SK-N-SH (cell line): Measurements from ENCODE around the gene TJAP1. TPM values are rescaled to one million over a fixed set of nuclear protein-coding genes. Genes with fewer than 3 reads are reported as not detected.

ENCODE experiments used
- CTCF ChIA-PET: fragments of 300-600, 350-600 bp; formaldehyde crosslinking; extraction: SDS; loops from one replicate; lab custom pipeline; 2021; lab: Yijun Ruan, JAX
- POLR2A ChIA-PET: fragments of 350-600 bp; sonication (Branson Sonifier 250); formaldehyde crosslinking; extraction: SDS; loops from one replicate; lab custom pipeline; 2020; ENCODE audit warnings: antibody characterized with exemption, inconsistent platforms; lab: Yijun Ruan, JAX
- DNase-seq: peaks from one replicate; pipeline ENCODE4 v3.0.0; 2012
- H2AFZ ChIP-seq: fragments of 200-600 bp; sonication (generic); 2 replicates; pipeline ENCODE4 v1.8.1; 2016; ENCODE audit warnings: antibody characterized with exemption, mild to moderate bottlenecking, low read depth
- H3F3A ChIP-seq: fragments of 200-600 bp; sonication (generic); replicated peaks from 2 replicates; pipeline ENCODE3; 2016; ENCODE audit warnings: antibody characterized with exemption, mild to moderate bottlenecking; ENCODE audit not compliant: insufficient read depth
- H3K27ac ChIP-seq, 2 experiments: fragments of 200-500 bp in 1 of 2; fragments of 200-600 bp in 1 of 2; sonication (Bioruptor generic) in 1 of 2; sonication (generic), shearing (Covaris generic) in 1 of 2; 2 replicates each; pipeline versions ENCODE4 v1.5.1 to v1.6.1; 2014 to 2016; ENCODE audit warnings: low read depth in 2 of 2, inconsistent platforms in 1 of 2, low read length in 1 of 2, mild to moderate bottlenecking in 1 of 2, mixed read lengths in 1 of 2
- H3K27me3 ChIP-seq: fragments of 200-600 bp; sonication (generic), shearing (Covaris generic); 2 replicates; pipeline ENCODE4 v1.6.1; 2016; ENCODE audit warnings: mixed run types; ENCODE audit not compliant: insufficient read depth
- H3K36me3 ChIP-seq, 2 experiments: fragments of 200-500 bp in 1 of 2; fragments of 200-600 bp in 1 of 2; sonication (Bioruptor generic) in 1 of 2; sonication (generic) in 1 of 2; replicated peaks in 1 of 2; 2 replicates each; pipeline versions ENCODE3 to v1.5.1; 2014 to 2016; ENCODE audit warnings: low read length in 1 of 2, mild to moderate bottlenecking in 1 of 2; ENCODE audit not compliant: insufficient read depth in 2 of 2, control insufficient read depth in 1 of 2
- H3K4me1 ChIP-seq, 2 experiments: fragments of 200-500 bp in 1 of 2; fragments of 200-600 bp in 1 of 2; sonication (Bioruptor generic) in 1 of 2; sonication (generic), shearing (Covaris generic) in 1 of 2; 2 replicates each; pipeline versions ENCODE4 v1.5.1 to v1.6.1; 2014 to 2016; ENCODE audit warnings: low read depth in 1 of 2, low read length in 1 of 2, mixed run types in 1 of 2; ENCODE audit not compliant: insufficient read depth in 2 of 2, control insufficient read depth in 1 of 2
- H3K4me2 ChIP-seq: fragments of 200-600 bp; sonication (generic), shearing (Covaris generic); 2 replicates; pipeline ENCODE4 v1.6.1; 2017; ENCODE audit warnings: mixed run types
- H3K4me3 ChIP-seq, 2 experiments: fragments of 200-500 bp in 1 of 2; fragments of 200-600 bp in 1 of 2; sonication (Bioruptor generic) in 1 of 2; sonication (generic), shearing (Covaris generic) in 1 of 2; 2 replicates each; pipeline versions ENCODE4 v1.5.1 to v1.8.1; 2014 to 2016; ENCODE audit warnings: low read depth in 2 of 2, inconsistent platforms in 1 of 2, low read length in 1 of 2, mild to moderate bottlenecking in 1 of 2, mixed read lengths in 1 of 2, moderate library complexity in 1 of 2
- H3K79me2 ChIP-seq: fragments of 200-600 bp; sonication (generic); 2 replicates; pipeline ENCODE4 v1.8.1; 2017; ENCODE audit warnings: mild to moderate bottlenecking; ENCODE audit not compliant: insufficient read depth
- H3K9ac ChIP-seq: fragments of 200-600 bp; sonication (generic); 2 replicates; pipeline ENCODE4 v1.6.1; 2017; ENCODE audit warnings: mixed run types
- H3K9me2 ChIP-seq: fragments of 200-600 bp; sonication (generic); 2 replicates; pipeline ENCODE4 v1.6.1; 2017; ENCODE audit warnings: mixed run types
- H3K9me3 ChIP-seq: fragments of 200-600 bp; sonication (generic); 2 replicates; pipeline ENCODE4 v1.6.1; 2017; ENCODE audit warnings: mixed run types, mild to moderate bottlenecking, moderate library complexity
- H4K20me1 ChIP-seq: fragments of 200-600 bp; sonication (generic); 2 replicates; pipeline ENCODE4 v1.6.1; 2017; ENCODE audit warnings: mild to moderate bottlenecking, mixed run types; ENCODE audit not compliant: insufficient read depth
- CHD2 ChIP-seq: fragments of 150-350 bp; IDR thresholded peaks from 2 replicates; pipeline ENCODE4 v1.6.1; 2018; ENCODE audit warnings: low read length; ENCODE audit not compliant: partially characterized antibody
- ELF1 ChIP-seq: IDR thresholded peaks from 2 replicates; pipeline ENCODE4 v1.4.0; 2012
- EZH2phosphoT487 ChIP-seq: fragments of 200-600 bp; sonication (generic); IDR thresholded peaks from 2 replicates; pipeline ENCODE4 v1.6.1; 2017; ENCODE audit warnings: low read depth, mixed run types, mild to moderate bottlenecking, antibody characterized with exemption, moderate library complexity, borderline replicate concordance
- FOSL2 ChIP-seq: IDR thresholded peaks from 2 replicates; pipeline ENCODE4 v1.4.0; 2012; ENCODE audit warnings: low read depth, mild to moderate bottlenecking, moderate library complexity, borderline replicate concordance
- FOXJ3 ChIP-seq: sonication (generic); formaldehyde crosslinking; IDR thresholded peaks from 2 replicates; pipeline ENCODE4 v1.5.1; 2020; ENCODE audit warnings: mild to moderate bottlenecking, missing genetic modification reagents
- GABPA ChIP-seq: IDR thresholded peaks from 2 replicates; pipeline ENCODE4 v1.4.0; 2012; ENCODE audit warnings: low read depth, mild to moderate bottlenecking
- GATA2 ChIP-seq: sonication (generic); formaldehyde crosslinking; IDR thresholded peaks from 2 replicates; pipeline ENCODE4 v1.5.0; 2020; ENCODE audit warnings: mild to moderate bottlenecking, missing genetic modification reagents
- MAX ChIP-seq: IDR thresholded peaks from 2 replicates; pipeline ENCODE4 v1.4.0; 2012; ENCODE audit warnings: low read depth
- MEF2A ChIP-seq: IDR thresholded peaks from 2 replicates; pipeline ENCODE4 v1.4.0; 2012; ENCODE audit warnings: low read depth, borderline replicate concordance
- NRF1 ChIP-seq: IDR thresholded peaks from 2 replicates; pipeline ENCODE4 v1.6.1; 2012; ENCODE audit warnings: low read depth, mild to moderate bottlenecking, low read length
- POLR2AphosphoS5 ChIP-seq: IDR thresholded peaks from 2 replicates; pipeline ENCODE4 v1.6.1; 2012; ENCODE audit warnings: low read depth, low read length
- RCOR1 ChIP-seq: fragments of 150-350 bp; IDR thresholded peaks from 2 replicates; pipeline ENCODE4 v1.6.1; 2017; ENCODE audit warnings: antibody characterized with exemption, low read length
- RFX5 ChIP-seq: IDR thresholded peaks from 2 replicates; pipeline ENCODE4 v1.6.1; 2012; ENCODE audit warnings: mild to moderate bottlenecking, improper control_type of control experiment, low read length
- RXRA ChIP-seq: IDR thresholded peaks from 2 replicates; pipeline ENCODE4 v1.4.0; 2012; ENCODE audit warnings: low read depth, mild to moderate bottlenecking, borderline replicate concordance
- SIN3A ChIP-seq: IDR thresholded peaks from 2 replicates; pipeline ENCODE4 v1.6.1; 2012; ENCODE audit warnings: low read depth, mild to moderate bottlenecking, low read length, moderate library complexity, borderline replicate concordance
- SMC3 ChIP-seq: IDR thresholded peaks from 2 replicates; pipeline ENCODE4 v1.6.1; 2012; ENCODE audit warnings: low read depth, low read length, improper control_type of control experiment
- TAF1 ChIP-seq: IDR thresholded peaks from 2 replicates; pipeline ENCODE4 v1.6.1; 2012; ENCODE audit warnings: low read depth, mild to moderate bottlenecking, low read length, moderate library complexity, borderline replicate concordance
- TCF12 ChIP-seq: IDR thresholded peaks from 2 replicates; pipeline ENCODE4 v1.4.0; 2012
- TEAD4 ChIP-seq: IDR thresholded peaks from 2 replicates; pipeline ENCODE4 v1.4.0; 2012; ENCODE audit warnings: mild to moderate bottlenecking, borderline replicate concordance; ENCODE audit not compliant: insufficient read depth
- USF2 ChIP-seq: fragments of 150-350 bp; IDR thresholded peaks from 2 replicates; pipeline ENCODE4 v1.6.1; 2017; ENCODE audit warnings: antibody characterized with exemption, low read length, low read depth, borderline replicate concordance
- YY1 ChIP-seq: IDR thresholded peaks from 2 replicates; pipeline ENCODE4 v1.4.0; 2012; ENCODE audit warnings: low read depth, mild to moderate bottlenecking
- WGBS: methylation state at CpG from one replicate; pipeline ENCODE4 v1.1.6; 2017; ENCODE audit warnings: low lambda C conversion rate; 5-methylcytosine and 5-hydroxymethylcytosine counted together
- polyA plus RNA-seq, 3 experiments: library from polyadenylated mRNA; depleted of rRNA; stranded (reverse); fragments of >200 nt; gene quantifications; 2 replicates each; pipeline ENCODE4 v1.2.3, GENCODE V29; 2012
- TF ChIP-seq, protein P1 (sequence below): fragments of 200-600 bp; sonication (generic); IDR thresholded peaks from 2 replicates; pipeline ENCODE4 v1.6.1; 2017; ENCODE audit warnings: antibody characterized with exemption, mild to moderate bottlenecking, moderate library complexity
- TF ChIP-seq, protein P2 (sequence below): IDR thresholded peaks from 2 replicates; pipeline ENCODE4 v1.4.0; 2012; ENCODE audit warnings: low read depth, borderline replicate concordance
- TF ChIP-seq, protein P3 (sequence below): fragments of 150-350 bp; IDR thresholded peaks from 2 replicates; pipeline ENCODE4 v1.6.1; 2016; ENCODE audit warnings: mild to moderate bottlenecking, low read depth, low read length

Gene TJAP1, protein sequence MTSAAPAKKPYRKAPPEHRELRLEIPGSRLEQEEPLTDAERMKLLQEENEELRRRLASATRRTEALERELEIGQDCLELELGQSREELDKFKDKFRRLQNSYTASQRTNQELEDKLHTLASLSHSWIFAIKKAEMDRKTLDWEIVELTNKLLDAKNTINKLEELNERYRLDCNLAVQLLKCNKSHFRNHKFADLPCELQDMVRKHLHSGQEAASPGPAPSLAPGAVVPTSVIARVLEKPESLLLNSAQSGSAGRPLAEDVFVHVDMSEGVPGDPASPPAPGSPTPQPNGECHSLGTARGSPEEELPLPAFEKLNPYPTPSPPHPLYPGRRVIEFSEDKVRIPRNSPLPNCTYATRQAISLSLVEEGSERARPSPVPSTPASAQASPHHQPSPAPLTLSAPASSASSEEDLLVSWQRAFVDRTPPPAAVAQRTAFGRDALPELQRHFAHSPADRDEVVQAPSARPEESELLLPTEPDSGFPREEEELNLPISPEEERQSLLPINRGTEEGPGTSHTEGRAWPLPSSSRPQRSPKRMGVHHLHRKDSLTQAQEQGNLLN
- polyA plus RNA-seq (2012; rRNA removed) = 30.7 and 39.5 TPM in 2 replicates
- 30.1 and 33.0 TPM in 2 replicates for polyA plus RNA-seq (2012; cell fraction: cytosol; rRNA removed)
- 119 and 134 TPM in 2 replicates for polyA plus RNA-seq (2012; cell fraction: nucleus; rRNA removed)

GRCh38 chr6:43477235-43478007 lies at the start of gene TJAP1:
TJAP1 (plus strand) TSS chr6:43477570; CDS start chr6:43499002, 21,432 bp downstream.
- peak within 1 kb of the TSS; percentile 79 for H3K9ac ChIP-seq
- peaks cover 0 to 2% of the 10 kb centered on the region in 2 experiments for H3K36me3 ChIP-seq
- H3K4me1 ChIP-seq = peaks cover 10 to 15% of the 10 kb centered on the region in 2 experiments; a peak in 3 of 4 replicates
- DNase-seq = peak; percentile 96
- peak within 1 kb of the TSS; percentile 60 to 65 for H3K4me3 ChIP-seq
- H3K27me3 ChIP-seq = no peaks in the 10 kb centered on the region
- peaks cover 45% of the 10 kb centered on the region for H3K79me2 ChIP-seq
- ChIA-PET CTCF (interaction anchor here (1.1 to 3.9 kb wide), 8 partner anchors 10 to 29 kb away, joined by 3 to 23 read pairs (median 4); partner anchors contain the start of gene DLK2), POLR2A (interaction anchor here (0.6 to 1.5 kb wide), 10 partner anchors 9 to 603 kb away, joined by 3 to 7 read pairs (median 4); no protein-coding TSS in a partner anchor)
- 2% methylated on average over 34 of the region's 34 CpGs for WGBS
- peak within 1 kb of the TSS; percentile 77 for H3K4me2 ChIP-seq
- peak within 1 kb of the TSS; percentile 92 for H2AFZ ChIP-seq
- no peaks in the 10 kb centered on the region for H3K9me2 ChIP-seq
- H3K27ac ChIP-seq = peak within 1 kb of the TSS; percentile 40 to 65; a peak in 3 of 4 replicates
- H4K20me1 ChIP-seq = no peaks in the 10 kb centered on the region
- no peaks in the 10 kb centered on the region for H3F3A ChIP-seq
- no peaks in the 10 kb centered on the region for H3K9me3 ChIP-seq
- TF ChIP-seq FOXJ3 (CRISPR knock-in tag) (no peak), MAX (0 out of 2 replicates have a peak, but pooled peaks have one; percentile 47), GATA2 (CRISPR knock-in tag) (0 out of 2 replicates have a peak, but pooled peaks have one; percentile 14), CHD2 (peak; percentile 78), FOSL2 (no peak), RCOR1 (no peak), MEF2A (no peak), SIN3A (no peak), POLR2AphosphoS5 (peak; percentile 89), TEAD4 (no peak), SMC3 (no peak), USF2 (no peak), RFX5 (no peak), TAF1 (peak; percentile 97), ELF1 (no peak), RXRA (no peak), TCF12 (no peak), GABPA (no peak), NRF1 (peak; percentile 18; the same call in 1 of the 2 replicates), YY1 (peak; percentile 95), EZH2phosphoT487 (no peak)
- TF ChIP-seq, protein P1, sequence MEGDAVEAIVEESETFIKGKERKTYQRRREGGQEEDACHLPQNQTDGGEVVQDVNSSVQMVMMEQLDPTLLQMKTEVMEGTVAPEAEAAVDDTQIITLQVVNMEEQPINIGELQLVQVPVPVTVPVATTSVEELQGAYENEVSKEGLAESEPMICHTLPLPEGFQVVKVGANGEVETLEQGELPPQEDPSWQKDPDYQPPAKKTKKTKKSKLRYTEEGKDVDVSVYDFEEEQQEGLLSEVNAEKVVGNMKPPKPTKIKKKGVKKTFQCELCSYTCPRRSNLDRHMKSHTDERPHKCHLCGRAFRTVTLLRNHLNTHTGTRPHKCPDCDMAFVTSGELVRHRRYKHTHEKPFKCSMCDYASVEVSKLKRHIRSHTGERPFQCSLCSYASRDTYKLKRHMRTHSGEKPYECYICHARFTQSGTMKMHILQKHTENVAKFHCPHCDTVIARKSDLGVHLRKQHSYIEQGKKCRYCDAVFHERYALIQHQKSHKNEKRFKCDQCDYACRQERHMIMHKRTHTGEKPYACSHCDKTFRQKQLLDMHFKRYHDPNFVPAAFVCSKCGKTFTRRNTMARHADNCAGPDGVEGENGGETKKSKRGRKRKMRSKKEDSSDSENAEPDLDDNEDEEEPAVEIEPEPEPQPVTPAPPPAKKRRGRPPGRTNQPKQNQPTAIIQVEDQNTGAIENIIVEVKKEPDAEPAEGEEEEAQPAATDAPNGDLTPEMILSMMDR = no peak
- TF ChIP-seq, protein P2, sequence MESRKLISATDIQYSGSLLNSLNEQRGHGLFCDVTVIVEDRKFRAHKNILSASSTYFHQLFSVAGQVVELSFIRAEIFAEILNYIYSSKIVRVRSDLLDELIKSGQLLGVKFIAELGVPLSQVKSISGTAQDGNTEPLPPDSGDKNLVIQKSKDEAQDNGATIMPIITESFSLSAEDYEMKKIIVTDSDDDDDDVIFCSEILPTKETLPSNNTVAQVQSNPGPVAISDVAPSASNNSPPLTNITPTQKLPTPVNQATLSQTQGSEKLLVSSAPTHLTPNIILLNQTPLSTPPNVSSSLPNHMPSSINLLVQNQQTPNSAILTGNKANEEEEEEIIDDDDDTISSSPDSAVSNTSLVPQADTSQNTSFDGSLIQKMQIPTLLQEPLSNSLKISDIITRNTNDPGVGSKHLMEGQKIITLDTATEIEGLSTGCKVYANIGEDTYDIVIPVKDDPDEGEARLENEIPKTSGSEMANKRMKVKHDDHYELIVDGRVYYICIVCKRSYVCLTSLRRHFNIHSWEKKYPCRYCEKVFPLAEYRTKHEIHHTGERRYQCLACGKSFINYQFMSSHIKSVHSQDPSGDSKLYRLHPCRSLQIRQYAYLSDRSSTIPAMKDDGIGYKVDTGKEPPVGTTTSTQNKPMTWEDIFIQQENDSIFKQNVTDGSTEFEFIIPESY = no peak
- TF ChIP-seq, protein P3, sequence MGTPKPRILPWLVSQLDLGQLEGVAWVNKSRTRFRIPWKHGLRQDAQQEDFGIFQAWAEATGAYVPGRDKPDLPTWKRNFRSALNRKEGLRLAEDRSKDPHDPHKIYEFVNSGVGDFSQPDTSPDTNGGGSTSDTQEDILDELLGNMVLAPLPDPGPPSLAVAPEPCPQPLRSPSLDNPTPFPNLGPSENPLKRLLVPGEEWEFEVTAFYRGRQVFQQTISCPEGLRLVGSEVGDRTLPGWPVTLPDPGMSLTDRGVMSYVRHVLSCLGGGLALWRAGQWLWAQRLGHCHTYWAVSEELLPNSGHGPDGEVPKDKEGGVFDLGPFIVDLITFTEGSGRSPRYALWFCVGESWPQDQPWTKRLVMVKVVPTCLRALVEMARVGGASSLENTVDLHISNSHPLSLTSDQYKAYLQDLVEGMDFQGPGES = no peak
